GM12875 (cell line): Measurements from ENCODE around the gene IFNA4.
A peak's percentile ranks its signal among the peaks of the same experiment; 100 is the strongest.
"Not testable (repeated sequence)": the region's sequence is repeated elsewhere in the genome, so short reads cannot be mapped to it uniquely, and the experiment has no call there.

Experiments
- H3K4me3 ChIP-seq: one replicate; pipeline ENCODE4 v1.5.1; 2011; ENCODE audit warnings: low read depth, low read length, control low read depth
- CTCF ChIP-seq: IDR thresholded peaks from 2 replicates; pipeline ENCODE4 v1.5.1; 2011; ENCODE audit warnings: low read depth, mild to moderate bottlenecking, control low read depth, inconsistent platforms, low read length, moderate library complexity, borderline replicate concordance; ENCODE audit not compliant: insufficient read depth

IFNA4 gene

GRCh38 chr9:21187487-21187886 lies at the start of gene IFNA4:
TSS of gene IFNA4 (minus strand) at chr9:21187587. CDS start at chr9:21187531, 56 bp downstream.
- H3K4me3 ChIP-seq = not testable (repeated sequence)

DNA sequence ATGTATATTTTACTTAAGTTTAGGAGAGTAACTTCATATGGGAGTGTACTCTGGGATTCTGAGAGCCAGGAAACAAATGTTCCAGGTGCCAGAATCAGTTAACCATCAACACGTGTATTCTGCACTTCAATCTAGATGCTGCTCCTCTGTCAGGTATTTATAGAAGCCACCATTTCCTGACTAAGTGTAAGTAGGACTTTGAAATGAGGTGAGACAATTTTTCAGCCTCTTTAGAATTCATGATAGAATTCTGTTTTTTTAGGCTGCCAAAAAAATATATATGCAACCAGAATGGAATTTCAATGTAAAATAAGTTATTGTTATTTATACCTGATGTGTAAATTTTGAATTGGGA lies 49.0 kb upstream of the IFNA4 start:
- not testable (repeated sequence) for H3K4me3 ChIP-seq

DNA sequence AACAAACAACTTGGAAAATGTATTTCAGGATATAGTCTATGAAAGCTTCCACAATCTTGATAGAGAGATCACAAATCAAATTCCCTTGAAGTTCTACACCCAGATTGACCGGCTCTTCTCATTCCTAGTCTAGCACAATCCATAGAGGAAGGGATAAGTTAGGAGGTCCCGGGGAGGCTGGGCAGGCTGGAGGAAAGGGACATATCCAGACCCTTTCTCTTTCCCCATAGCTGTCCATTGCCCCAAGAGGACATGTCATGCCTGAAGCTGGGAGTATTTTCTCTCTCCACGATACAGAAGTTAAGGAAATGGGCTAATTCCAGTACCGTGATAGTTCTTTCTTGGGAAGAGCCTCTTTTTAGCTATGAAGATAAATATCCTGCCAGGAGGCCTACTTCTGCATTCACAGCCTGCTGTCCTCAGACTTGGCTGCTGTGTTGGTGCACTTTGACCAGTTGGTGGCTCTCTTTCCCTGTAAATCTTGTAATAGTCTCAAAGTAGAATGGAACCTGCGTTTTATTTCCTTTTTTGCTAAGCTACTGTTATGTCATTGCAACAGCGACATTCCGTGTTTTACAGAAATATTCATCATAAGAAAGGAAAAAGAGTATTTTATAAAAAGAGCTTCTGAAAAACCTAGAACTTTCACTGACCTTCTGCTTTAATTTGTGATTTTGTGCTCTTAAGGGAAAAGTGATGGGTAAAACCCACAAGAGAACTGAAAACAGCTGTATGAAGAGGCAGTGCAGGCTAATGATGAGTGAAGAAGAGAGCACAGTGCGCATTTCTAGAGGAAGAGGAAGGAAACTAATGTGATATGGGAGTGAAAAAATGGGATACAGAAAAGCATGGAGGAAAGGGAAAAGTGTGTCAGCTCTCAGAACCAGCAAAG lies 48.3 kb upstream of the IFNA4 start:
- TF ChIP-seq CTCF = peak; percentile 63
- H3K4me3 ChIP-seq = not testable (repeated sequence)

DNA sequence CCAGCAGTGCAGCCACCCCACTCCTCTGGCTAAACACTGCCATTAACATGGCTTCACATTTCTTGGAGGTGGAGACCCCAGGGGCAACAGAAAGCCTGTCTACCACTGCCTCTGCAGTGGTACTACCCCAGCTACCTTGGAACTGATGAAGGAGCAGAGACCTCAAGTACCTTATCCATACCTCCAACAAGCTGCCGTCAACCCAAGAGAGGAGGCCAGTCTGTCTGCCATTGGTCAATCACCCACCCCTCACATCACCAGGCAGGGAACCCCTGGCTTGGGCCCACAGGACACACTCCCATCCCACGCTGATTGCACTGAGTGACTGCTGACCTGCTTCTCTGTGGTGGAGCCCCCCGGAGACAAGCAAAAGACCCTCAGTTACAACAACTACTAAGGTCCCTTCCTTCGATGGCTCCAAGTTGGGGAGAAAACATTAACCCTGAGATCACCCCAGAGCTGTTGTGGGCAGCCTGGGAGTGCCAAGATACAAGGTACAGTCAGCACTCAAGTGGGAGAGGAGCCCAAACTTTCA lies 46.8 kb upstream of the IFNA4 start:
- TF ChIP-seq CTCF = no peak
- H3K4me3 ChIP-seq = no peak overlapping the region

- no peak for TF ChIP-seq CTCF
- no peak overlapping the region for H3K4me3 ChIP-seq
Observed at GRCh38 chr9:21233258-21233657, 45.9 kb upstream of the IFNA4 start.

- no peak for TF ChIP-seq CTCF
- no peak within 1 kb of the TSS for H3K4me3 ChIP-seq
Observed at GRCh38 chr9:21228122-21228521, 40.7 kb upstream of the IFNA4 start, which contains the start of gene IFNA17. TSS of gene IFNA17 (minus strand) at chr9:21228222. CDS start at chr9:21228173, 49 bp downstream.

DNA sequence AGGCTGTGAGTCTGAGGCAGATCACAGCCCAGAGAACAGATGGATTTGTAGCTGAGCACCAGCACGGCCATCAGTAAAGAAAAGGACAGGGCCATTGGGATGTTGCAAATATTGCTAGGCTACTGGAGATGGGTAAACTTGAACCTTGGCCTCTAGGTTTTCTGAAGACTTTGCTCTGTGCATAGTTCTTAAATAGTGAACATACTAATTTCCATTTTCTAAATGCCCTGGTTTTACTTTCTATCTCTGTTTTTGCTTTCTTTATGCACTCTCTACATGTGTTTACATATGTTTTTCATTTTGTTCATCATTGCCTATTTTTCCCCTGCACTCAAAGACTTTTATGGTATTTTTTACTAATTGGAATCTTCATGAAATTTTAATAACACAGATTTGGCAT lies 29.8 kb upstream of the IFNA4 start, which contains the start of gene IFNA16:
Gene IFNA16, minus strand, starts transcription at position 101 of the 400 bp plus-strand sequence. Its CDS starts 6 bp downstream, at position 95.
- not testable (repeated sequence) for H3K4me3 ChIP-seq

DNA sequence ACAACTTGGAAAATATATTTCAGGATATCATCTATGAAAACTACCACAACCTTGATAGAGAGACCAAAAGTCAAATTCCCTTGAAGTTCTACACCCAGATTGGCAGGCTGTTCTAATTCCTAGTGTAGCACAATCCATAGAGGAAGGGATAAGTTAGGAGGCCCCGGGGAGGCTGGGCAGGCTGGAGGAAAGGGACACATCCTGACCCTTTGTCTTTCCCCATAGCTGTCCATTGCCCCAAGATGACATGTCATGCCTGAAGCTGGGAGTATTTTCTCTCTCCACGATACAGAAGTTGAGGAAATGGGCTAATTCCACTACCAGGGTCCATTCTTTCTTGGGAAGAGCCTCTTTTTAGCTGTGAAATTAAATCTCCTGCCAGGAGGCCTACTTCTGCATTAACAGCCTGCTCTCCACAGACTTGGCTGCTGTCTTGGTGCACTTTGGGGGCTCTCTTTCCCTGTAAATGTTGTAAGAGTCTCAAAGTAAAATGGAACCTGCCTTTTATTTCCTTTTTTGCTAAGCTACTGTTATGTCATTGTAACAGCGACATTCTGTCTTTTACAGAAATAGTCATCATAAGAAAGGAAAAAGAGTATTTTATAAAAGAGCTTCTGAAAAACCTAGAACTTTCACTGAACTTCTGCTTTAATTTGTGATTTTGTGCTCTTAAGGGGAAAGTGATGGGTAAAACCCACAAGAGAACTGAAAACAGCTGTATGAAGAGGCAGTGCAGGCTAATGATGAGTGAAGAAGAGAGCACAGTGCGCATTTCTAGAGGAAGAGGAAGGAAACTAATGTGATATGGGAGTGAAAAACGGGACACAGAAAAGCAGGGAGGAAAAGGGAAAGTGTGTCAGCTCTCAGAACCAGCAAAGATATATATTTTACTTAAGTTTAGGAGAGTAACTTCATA lies 26.3 kb upstream of the IFNA4 start:
- TF ChIP-seq CTCF = peak; percentile 45
- H3K4me3 ChIP-seq = not testable (repeated sequence)

DNA sequence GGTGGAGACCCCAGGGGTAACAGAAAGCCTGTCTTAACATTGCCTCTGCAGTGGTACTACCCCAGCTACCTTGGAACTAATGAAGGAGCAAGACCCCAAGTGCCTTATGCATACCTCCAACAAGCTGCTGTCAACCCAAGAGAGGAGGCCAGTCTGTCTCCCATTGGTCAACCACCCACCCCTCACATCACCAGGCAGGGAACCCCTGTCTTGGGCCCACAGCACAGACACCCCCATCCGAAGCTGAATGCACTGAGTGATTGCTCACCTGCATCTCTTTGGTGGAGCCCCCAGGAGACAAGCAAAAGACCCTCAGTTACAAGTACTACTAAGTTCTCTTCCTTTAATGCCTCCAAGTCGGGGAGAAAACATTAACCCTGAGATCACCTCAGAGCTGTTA lies 24.8 kb upstream of the IFNA4 start:
- not testable (repeated sequence) for H3K4me3 ChIP-seq

DNA sequence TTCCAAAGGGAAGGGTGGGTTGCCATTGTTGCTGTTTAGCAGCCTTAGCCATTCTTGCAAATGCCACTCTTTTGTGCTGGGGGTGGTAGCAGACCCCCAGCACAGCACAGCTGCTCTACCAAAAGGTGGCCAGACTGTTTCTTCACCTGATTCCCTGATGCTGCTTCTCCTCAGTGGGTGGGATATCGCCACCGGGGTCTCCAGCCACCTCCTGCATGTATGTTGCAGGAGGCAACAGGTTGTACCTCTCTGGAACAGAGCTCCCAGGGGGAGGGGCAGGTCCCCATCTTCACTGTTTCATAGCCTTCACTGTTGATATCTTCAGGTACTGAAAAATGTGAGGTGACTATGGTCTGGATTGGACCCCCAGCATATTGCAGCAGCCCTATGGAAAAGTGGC lies 23.4 kb upstream of the IFNA4 start:
- H3K4me3 ChIP-seq = not testable (repeated sequence)
